A549 (cell line): ENCODE data around the gene TTC16. TPM values are rescaled to one million over a fixed set of nuclear protein-coding genes. Genes with fewer than 3 reads are reported as not detected.

Experiments
- ATAC-seq, 2 experiments: fragments of 200-7000 bp in 1 of 2; fragments of >200 bp in 1 of 2; cut with Nextera tagmentation in 1 of 2; cut with Tn5 transposase in 1 of 2; 3 replicates each; pipeline versions ENCODE4 v1.8.0 to v1.9.1; 2018 to 2020; ENCODE audit warnings: mild to moderate bottlenecking in 1 of 2, moderate library complexity in 1 of 2
- CTCF ChIA-PET: fragments of 300-600 bp; sonication (Branson Sonifier 250); formaldehyde crosslinking; extraction: SDS; loops from one replicate; lab custom pipeline; 2021; ENCODE audit warnings: antibody characterized with exemption, inconsistent platforms; lab: Yijun Ruan, JAX
- POLR2A ChIA-PET: fragments of 350-600 bp; formaldehyde crosslinking; extraction: SDS; loops from one replicate; lab custom pipeline; 2021; ENCODE audit warnings: antibody characterized with exemption, inconsistent platforms; lab: Yijun Ruan, JAX
- DNase-seq, 2 experiments: peaks; one replicate each; pipeline versions ENCODE4 v3.0.0 to v3.0.0-alpha.2; 2011 to 2016; ENCODE audit warnings: low read depth in 1 of 2, low spot score in 1 of 2
- FAIRE-seq: peaks from 2 replicates; lab custom pipeline; 2011; peaks lifted over from hg19 to GRCh38; lab: Jason Lieb, UNC
- H3K27ac ChIP-seq, 2 experiments: fragments of >200 bp; sonication (Bioruptor Twin); formaldehyde crosslinking; 3 replicates each; pipeline ENCODE4 v1.5.1; 2016 to 2017
- H3K4me1 ChIP-seq: fragments of >200 bp; sonication (Bioruptor Twin); formaldehyde crosslinking; 3 replicates; pipeline ENCODE4 v1.6.1; 2016
- H3K4me2 ChIP-seq: fragments of >200 bp; sonication (Bioruptor Twin); formaldehyde crosslinking; 3 replicates; pipeline ENCODE4 v1.6.1; 2016
- H3K4me3 ChIP-seq: fragments of >200 bp; sonication (Bioruptor Twin); formaldehyde crosslinking; 3 replicates; pipeline ENCODE4 v1.5.1; 2016
- H3K9me3 ChIP-seq: fragments of >200 bp; sonication (Bioruptor Twin); formaldehyde crosslinking; 3 replicates; pipeline ENCODE4 v1.6.1; 2016
- ATOH8 ChIP-seq: fragments of 250-450 bp; sonication (Bioruptor Pico); IDR thresholded peaks from 2 replicates; pipeline ENCODE4 v1.5.0; 2020; ENCODE audit warnings: low read depth, mild to moderate bottlenecking, moderate library complexity
- BCL3 ChIP-seq: fragments of >200 bp; sonication (Bioruptor Twin); formaldehyde crosslinking; IDR thresholded peaks from 3 replicates; pipeline ENCODE4 v1.6.1; 2016
- BHLHE40 ChIP-seq: IDR thresholded peaks from 2 replicates; pipeline ENCODE4 v1.6.1; 2012; ENCODE audit warnings: low read depth, low read length, inconsistent platforms
- CBX8 ChIP-seq: fragments of 200-600 bp; sonication (generic); IDR thresholded peaks from 2 replicates; pipeline ENCODE4 v1.6.1; 2016
- E2F6 ChIP-seq: IDR thresholded peaks from 2 replicates; pipeline ENCODE4 v1.6.1; 2012; ENCODE audit warnings: low read depth, borderline replicate concordance
- EHF ChIP-seq: fragments of 250-450 bp; sonication (Bioruptor Pico); IDR thresholded peaks from 2 replicates; pipeline ENCODE4 v1.5.0; 2020; ENCODE audit warnings: mild to moderate bottlenecking
- EP300 ChIP-seq, 2 experiments: fragments of >200 bp; sonication (Bioruptor Twin); formaldehyde crosslinking; IDR thresholded peaks; 2 replicates in 1 of 2; 3 replicates in 1 of 2; pipeline ENCODE4 v1.6.1; 2016 to 2017
- ESRRA ChIP-seq: fragments of 150-350 bp; IDR thresholded peaks from 2 replicates; pipeline ENCODE4 v1.6.1; 2014; ENCODE audit warnings: mild to moderate bottlenecking, low read length, borderline replicate concordance
- FOSL2 ChIP-seq, 2 experiments: fragments of 450-650 bp in 1 of 2; fragments of >200 bp in 1 of 2; sonication (Bioruptor Twin) in 1 of 2; formaldehyde crosslinking; IDR thresholded peaks; 2 replicates each; pipeline versions ENCODE4 v1.5.0 to v1.6.1; 2016 to 2020; ENCODE audit warnings: mild to moderate bottlenecking in 1 of 2, moderate library complexity in 1 of 2
- HEYL ChIP-seq: fragments of 250-450 bp; sonication (Bioruptor Pico); IDR thresholded peaks from 2 replicates; pipeline ENCODE4 v1.8.0; 2021; ENCODE audit warnings: mild to moderate bottlenecking, moderate library complexity
- HOXB13 ChIP-seq: fragments of 250-450 bp; sonication (Bioruptor Pico); IDR thresholded peaks from 2 replicates; pipeline ENCODE4 v1.5.0; 2020; ENCODE audit warnings: low read depth, mild to moderate bottlenecking, moderate library complexity
- HOXB5 ChIP-seq: fragments of 250-450 bp; sonication (Bioruptor Pico); IDR thresholded peaks from 2 replicates; pipeline ENCODE4 v1.5.0; 2020; ENCODE audit warnings: mild to moderate bottlenecking, moderate library complexity
- JUN ChIP-seq, 2 experiments: fragments of >200 bp; sonication (Bioruptor Twin); formaldehyde crosslinking; IDR thresholded peaks; 2 replicates in 1 of 2; 3 replicates in 1 of 2; pipeline ENCODE4 v1.6.1; 2016 to 2017
- JUNB ChIP-seq: fragments of >200 bp; sonication (Bioruptor Twin); formaldehyde crosslinking; IDR thresholded peaks from 2 replicates; pipeline ENCODE4 v1.6.1; 2016
- KDM1A ChIP-seq: fragments of 200-600 bp; sonication (generic); IDR thresholded peaks from 2 replicates; pipeline ENCODE4 v1.6.1; 2016; ENCODE audit warnings: low read depth, mild to moderate bottlenecking
- KDM5A ChIP-seq: fragments of 200-600 bp; sonication (generic); IDR thresholded peaks from 2 replicates; pipeline ENCODE4 v1.6.1; 2016; ENCODE audit warnings: antibody characterized with exemption, mild to moderate bottlenecking
- MAX ChIP-seq: IDR thresholded peaks from 2 replicates; pipeline ENCODE4 v1.6.1; 2012
- MAZ ChIP-seq: fragments of 150-350 bp; IDR thresholded peaks from 2 replicates; pipeline ENCODE4 v1.6.1; 2014; ENCODE audit warnings: antibody characterized with exemption, low read depth, low read length, borderline replicate concordance
- MYC ChIP-seq: IDR thresholded peaks from 2 replicates; pipeline ENCODE4 v1.6.1; 2012; ENCODE audit warnings: mild to moderate bottlenecking, inconsistent platforms, low read length, improper control_type of control experiment, borderline replicate concordance
- RARB ChIP-seq: fragments of 250-450 bp; sonication (Bioruptor Pico); IDR thresholded peaks from 2 replicates; pipeline ENCODE4 v1.8.0; 2021; ENCODE audit warnings: mild to moderate bottlenecking, moderate library complexity
- RCOR1 ChIP-seq: fragments of 150-350 bp; IDR thresholded peaks from 2 replicates; pipeline ENCODE4 v1.6.1; 2014; ENCODE audit warnings: antibody characterized with exemption, low read length, low read depth
- SMC3 ChIP-seq: fragments of >200 bp; sonication (Bioruptor Twin); formaldehyde crosslinking; IDR thresholded peaks from 3 replicates; pipeline ENCODE4 v1.6.1; 2018; ENCODE audit warnings: inconsistent platforms
- TFCP2L1 ChIP-seq: fragments of 250-450 bp; sonication (Bioruptor Pico); IDR thresholded peaks from 2 replicates; pipeline ENCODE4 v1.5.0; 2021; ENCODE audit warnings: mild to moderate bottlenecking
- TP53 ChIP-seq: fragments of 250-450 bp; sonication (Bioruptor Pico); IDR thresholded peaks from 2 replicates; pipeline ENCODE4 v1.5.0; 2021; ENCODE audit warnings: mild to moderate bottlenecking, moderate library complexity
- ZNF302 ChIP-seq: fragments of 250-450 bp; sonication (Bioruptor Pico); IDR thresholded peaks from 2 replicates; pipeline ENCODE4 v1.9.0; 2021; ENCODE audit warnings: inconsistent platforms, mild to moderate bottlenecking, moderate library complexity
- ZSCAN20 ChIP-seq: fragments of 250-450 bp; sonication (Bioruptor Pico); IDR thresholded peaks from 2 replicates; pipeline ENCODE4 v1.8.0; 2022; ENCODE audit warnings: mild to moderate bottlenecking, moderate library complexity
- WGBS: methylation state at CpG from one replicate; pipeline ENCODE4 v1.1.6; 2017; ENCODE audit errors: missing lambda C conversion rate; 5-methylcytosine and 5-hydroxymethylcytosine counted together
- polyA plus RNA-seq, 4 experiments: library from polyadenylated mRNA; depleted of rRNA in 3 of 4; stranded (reverse); fragments of >200 nt; fragmentation: RNase III in 1 of 4; extraction: RNeasy Plus Mini Kit Qiagen cat#74134 plus additional on column Dnase treatment in 1 of 4; gene quantifications; 2 replicates in 3 of 4; 3 replicates in 1 of 4; pipeline ENCODE4 v1.2.3, GENCODE V29; 2011 to 2017

The TTC16 gene
- polyA plus RNA-seq, 2 of the 4 experiments (the other 2 are of a cell fraction): not detected

GRCh38 chr9:127692071-127692470 is 23.8 kb upstream of the TTC16 start:
- ATAC-seq: no peak
- Histone ChIP-seq H3K4me3 (no peak overlapping the region), H3K27ac (no peak overlapping the region), H3K4me1 (no peaks in the 10 kb centered on the region), H3K4me2 (no peak overlapping the region), H3K9me3 (no peaks in the 10 kb centered on the region)
- DNase-seq: no peak
- TF ChIP-seq ESRRA (no peak), HEYL (CRISPR knock-in tag) (no peak), MAZ (no peak), JUN (IDR thresholded peaks at IDR 0.05) (no peak), SMC3 (no peak), EHF (CRISPR knock-in tag) (no peak)
- no peak for FAIRE-seq
- ChIA-PET CTCF (interaction anchor here (1.0 to 3.2 kb wide), 4 partner anchors 10 to 229 kb away, joined by 4 to 13 read pairs (median 6); partner anchors contain the start of gene TOR2A), POLR2A (no interaction called here)
- 91% methylated on average over 20 of the region's 20 CpGs for WGBS

- H3K4me2 ChIP-seq: no peak overlapping the region
- TF ChIP-seq KDM5A: no peak
- no peak for TF ChIP-seq JUN (IDR thresholded peaks at IDR 0.05)
- TF ChIP-seq MAX: no peak
- TF ChIP-seq BHLHE40: no peak
- no peak for TF ChIP-seq MYC
- no peak for TF ChIP-seq RARB (CRISPR knock-in tag)
- no peaks in the 10 kb centered on the region for H3K4me1 ChIP-seq
- no peak overlapping the region for H3K27ac ChIP-seq
- H3K4me3 ChIP-seq: no peak overlapping the region
- DNase-seq (no peak), ATAC-seq (no peak), FAIRE-seq (no peak)
- no peaks in the 10 kb centered on the region for H3K9me3 ChIP-seq
- ChIA-PET CTCF (interaction anchor here (0.6 to 3.2 kb wide), 4 partner anchors 11 to 228 kb away, joined by 3 to 13 read pairs (median 4); no protein-coding TSS in a partner anchor), POLR2A (no interaction called here)
- 72% methylated on average over 10 of the region's 10 CpGs for WGBS
Observed at GRCh38 chr9:127693143-127693542, 22.7 kb upstream of the TTC16 start.

GRCh38 chr9:127693697-127694096 is 22.2 kb upstream of the TTC16 start:
- 91% methylated on average over 4 of the region's 4 CpGs for WGBS
- CTCF ChIA-PET: interaction anchor here (0.6 to 3.2 kb wide), 4 partner anchors 11 to 176 kb away, joined by 3 to 13 read pairs (median 4); no protein-coding TSS in a partner anchor
- Histone ChIP-seq H3K4me2 (no peak overlapping the region), H3K9me3 (no peaks in the 10 kb centered on the region), H3K27ac (no peak overlapping the region), H3K4me3 (no peak overlapping the region), H3K4me1 (0 out of 3 replicates have a peak, but pooled peaks cover under 1% of the 10 kb centered on the region)
- FAIRE-seq: no peak
- TF ChIP-seq KDM1A (no peak), ZSCAN20 (CRISPR knock-in tag) (no peak), RCOR1 (no peak), JUNB (no peak), HOXB13 (no peak), E2F6 (no peak), CBX8 (no peak), FOSL2 (IDR thresholded peaks at IDR 0.05) (no peak), FOSL2 (CRISPR knock-in tag; IDR thresholded peaks at IDR 0.05) (no peak), JUN (IDR thresholded peaks at IDR 0.05) (no peak), TFCP2L1 (CRISPR knock-in tag) (no peak), MAX (no peak), BCL3 (no peak), ZNF302 (CRISPR knock-in tag) (no peak), HOXB5 (CRISPR knock-in tag) (no peak), EP300 (IDR thresholded peaks at IDR 0.05) (no peak), ATOH8 (no peak), TP53 (CRISPR knock-in tag) (no peak)
- ATAC-seq: no peak
- DNase-seq: no peak
- POLR2A ChIA-PET: no interaction called here
